PFSK-1 (cell line): ENCODE measurements around the gene PTN.

Experiments used
- FOXP2 ChIP-seq: optimal IDR thresholded peaks from 2 replicates; pipeline ENCODE3; 2011; ENCODE audit warnings: borderline replicate concordance, control low read depth, inconsistent platforms; ENCODE audit not compliant: insufficient read depth; ENCODE audit errors: extremely low read length, extremely low read depth
- POLR2AphosphoS5 ChIP-seq: IDR thresholded peaks from 2 replicates; pipeline ENCODE4 v1.6.1; 2012; ENCODE audit warnings: low read depth, mild to moderate bottlenecking, control low read depth, low read length, moderate library complexity
- SIN3A ChIP-seq: IDR thresholded peaks from 2 replicates; pipeline ENCODE4 v1.6.1; 2012; ENCODE audit warnings: mild to moderate bottlenecking, low read length, moderate library complexity, borderline replicate concordance; ENCODE audit not compliant: insufficient read depth
- TAF1 ChIP-seq: IDR thresholded peaks from 2 replicates; pipeline ENCODE4 v1.6.1; 2012; ENCODE audit warnings: low read length, control low read depth, borderline replicate concordance; ENCODE audit not compliant: insufficient read depth
- TF ChIP-seq, protein P1 (sequence below), 2 experiments: IDR thresholded peaks; 2 replicates each; pipeline versions ENCODE4 v1.6.1 to v1.8.0; 2011 to 2012; ENCODE audit warnings: low read depth in 2 of 2, low read length in 2 of 2, control low read depth in 1 of 2, inconsistent platforms in 1 of 2, mild to moderate bottlenecking in 1 of 2, moderate library complexity in 1 of 2; ENCODE audit not compliant: insufficient read depth in 1 of 2

Gene PTN

DNA sequence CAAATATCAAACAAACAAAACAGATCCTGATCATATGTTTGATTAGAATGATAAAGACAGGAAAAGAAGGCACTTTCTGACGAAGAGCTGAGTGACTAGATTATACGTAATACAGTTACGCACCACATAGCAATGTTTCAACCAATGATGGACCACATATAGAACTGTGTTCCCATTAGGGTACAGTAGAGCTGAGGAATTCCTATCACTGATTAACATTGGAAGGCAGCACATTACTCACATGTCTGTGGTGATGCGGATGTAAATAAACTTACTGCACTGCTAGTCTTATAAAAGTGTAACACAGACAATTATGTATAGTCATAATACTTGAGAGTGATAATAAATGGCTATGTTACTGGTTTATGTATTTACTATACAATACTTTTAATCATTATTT, 98.3 kb downstream of the PTN start:
- TF ChIP-seq SIN3A = no peak
- TF ChIP-seq, protein P1, sequence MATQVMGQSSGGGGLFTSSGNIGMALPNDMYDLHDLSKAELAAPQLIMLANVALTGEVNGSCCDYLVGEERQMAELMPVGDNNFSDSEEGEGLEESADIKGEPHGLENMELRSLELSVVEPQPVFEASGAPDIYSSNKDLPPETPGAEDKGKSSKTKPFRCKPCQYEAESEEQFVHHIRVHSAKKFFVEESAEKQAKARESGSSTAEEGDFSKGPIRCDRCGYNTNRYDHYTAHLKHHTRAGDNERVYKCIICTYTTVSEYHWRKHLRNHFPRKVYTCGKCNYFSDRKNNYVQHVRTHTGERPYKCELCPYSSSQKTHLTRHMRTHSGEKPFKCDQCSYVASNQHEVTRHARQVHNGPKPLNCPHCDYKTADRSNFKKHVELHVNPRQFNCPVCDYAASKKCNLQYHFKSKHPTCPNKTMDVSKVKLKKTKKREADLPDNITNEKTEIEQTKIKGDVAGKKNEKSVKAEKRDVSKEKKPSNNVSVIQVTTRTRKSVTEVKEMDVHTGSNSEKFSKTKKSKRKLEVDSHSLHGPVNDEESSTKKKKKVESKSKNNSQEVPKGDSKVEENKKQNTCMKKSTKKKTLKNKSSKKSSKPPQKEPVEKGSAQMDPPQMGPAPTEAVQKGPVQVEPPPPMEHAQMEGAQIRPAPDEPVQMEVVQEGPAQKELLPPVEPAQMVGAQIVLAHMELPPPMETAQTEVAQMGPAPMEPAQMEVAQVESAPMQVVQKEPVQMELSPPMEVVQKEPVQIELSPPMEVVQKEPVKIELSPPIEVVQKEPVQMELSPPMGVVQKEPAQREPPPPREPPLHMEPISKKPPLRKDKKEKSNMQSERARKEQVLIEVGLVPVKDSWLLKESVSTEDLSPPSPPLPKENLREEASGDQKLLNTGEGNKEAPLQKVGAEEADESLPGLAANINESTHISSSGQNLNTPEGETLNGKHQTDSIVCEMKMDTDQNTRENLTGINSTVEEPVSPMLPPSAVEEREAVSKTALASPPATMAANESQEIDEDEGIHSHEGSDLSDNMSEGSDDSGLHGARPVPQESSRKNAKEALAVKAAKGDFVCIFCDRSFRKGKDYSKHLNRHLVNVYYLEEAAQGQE (IDR thresholded peaks at IDR 0.05; ENCODE audit: insufficient read depth in 1 of 2, low read depth in 2 of 2, low read length in 2 of 2) = no peak

DNA sequence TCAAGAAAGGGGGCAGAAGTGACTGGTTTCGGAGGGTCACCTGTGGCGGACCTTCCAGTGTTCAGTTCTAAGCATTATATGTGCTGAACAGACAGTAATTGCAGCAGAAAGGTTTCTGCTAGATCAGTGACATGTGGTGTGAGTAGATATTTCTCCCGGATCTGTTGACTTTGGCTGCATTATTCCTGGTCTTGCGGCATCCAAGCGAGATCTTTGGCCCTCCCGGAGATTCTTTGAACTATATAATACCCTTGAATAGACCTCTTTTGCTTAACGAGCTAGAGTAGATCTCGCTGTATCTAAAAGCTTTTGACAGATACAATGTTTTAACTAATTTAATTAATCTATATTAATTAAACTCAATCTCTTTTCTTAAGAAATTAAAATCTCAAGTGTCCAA, 99.8 kb downstream of the PTN start:
- TF ChIP-seq TAF1 (no peak), FOXP2 (no peak), POLR2AphosphoS5 (no peak), SIN3A (no peak)
- TF ChIP-seq, protein P1 (IDR thresholded peaks at IDR 0.05; ENCODE audit: insufficient read depth in 1 of 2, low read depth in 2 of 2, low read length in 2 of 2) = no peak

DNA sequence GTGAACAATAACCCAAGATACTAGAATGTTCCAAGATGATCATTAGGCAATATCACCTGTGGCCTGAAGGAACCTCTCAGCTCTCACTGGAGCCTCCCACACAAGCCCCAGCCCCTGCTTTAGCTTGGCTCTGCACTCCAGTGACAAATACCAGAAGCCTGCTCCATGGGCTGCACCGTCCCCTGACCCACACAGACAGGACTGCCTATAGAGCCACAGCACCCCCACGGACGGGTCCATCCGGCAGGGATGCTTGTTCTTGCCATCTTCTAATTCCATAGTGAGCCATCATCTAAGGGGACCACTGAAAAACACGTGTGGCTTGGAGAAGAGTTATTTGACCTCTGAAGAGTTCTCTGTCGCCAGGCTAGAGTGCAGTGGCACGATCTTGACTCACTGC, 100.9 kb downstream of the PTN start:
- TF ChIP-seq FOXP2 = no peak
- TF ChIP-seq POLR2AphosphoS5 = no peak
- no peak for TF ChIP-seq SIN3A
- TF ChIP-seq TAF1 = no peak
- TF ChIP-seq, protein P1 (IDR thresholded peaks at IDR 0.05; ENCODE audit: insufficient read depth in 1 of 2, low read depth in 2 of 2, low read length in 2 of 2) = no peak

DNA sequence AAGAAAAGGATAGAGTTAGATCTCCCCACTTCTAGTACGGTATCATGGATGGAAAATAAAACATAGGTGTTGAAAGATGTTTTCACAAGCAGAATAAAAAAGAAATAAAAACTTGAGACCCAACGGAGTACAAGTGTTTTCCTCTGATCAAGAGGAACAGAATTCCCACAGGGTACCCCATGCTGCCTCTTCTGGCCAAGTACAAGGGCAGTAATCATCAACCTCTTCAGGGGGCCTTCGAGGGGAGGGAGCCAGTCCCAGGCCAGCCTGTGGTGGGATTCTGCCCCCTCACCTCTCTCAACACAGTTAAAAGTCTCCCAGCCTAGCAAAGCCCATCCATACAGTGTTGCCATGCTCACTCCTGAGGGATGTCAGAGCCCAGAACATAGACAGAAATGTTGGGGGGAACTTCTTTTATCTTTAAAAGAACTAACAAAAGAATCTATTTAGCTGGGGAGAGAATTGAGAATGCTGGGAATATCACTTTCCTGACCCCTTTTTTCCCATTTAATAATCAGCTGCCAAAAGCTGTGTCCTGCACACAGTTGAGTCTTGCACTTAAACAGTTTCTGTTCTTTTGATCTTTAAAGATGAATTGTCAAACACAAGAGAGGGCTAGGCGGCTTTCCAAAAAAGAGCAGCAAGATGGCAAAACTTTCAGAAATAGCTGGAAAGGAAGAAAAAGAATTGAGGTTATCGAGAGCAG, 101.7 kb downstream of the PTN start:
- TF ChIP-seq, protein P1 (IDR thresholded peaks at IDR 0.05; ENCODE audit: insufficient read depth in 1 of 2, low read depth in 2 of 2, low read length in 2 of 2) = no peak
- TF ChIP-seq POLR2AphosphoS5 (no peak), FOXP2 (no peak), SIN3A (no peak), TAF1 (no peak)

DNA sequence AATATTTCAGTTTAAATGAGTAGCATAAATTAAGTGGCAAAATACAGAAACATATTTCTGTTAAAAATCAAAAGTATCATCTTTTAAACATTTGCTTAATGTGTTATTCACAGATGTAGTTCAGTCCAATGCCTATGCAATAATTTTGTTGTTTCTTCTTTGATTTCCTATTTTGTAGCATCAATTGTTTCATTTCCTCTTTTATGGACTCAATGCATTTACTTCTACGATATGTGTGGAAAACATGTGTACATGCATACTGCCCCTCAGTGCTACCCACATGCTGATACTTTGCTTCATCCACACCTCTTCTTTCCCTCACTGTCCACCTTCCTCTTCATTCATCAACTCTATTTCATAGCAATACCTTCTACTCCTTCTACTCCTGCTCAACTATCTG, 108.1 kb downstream of the PTN start:
- no peak for TF ChIP-seq POLR2AphosphoS5
- no peak for TF ChIP-seq SIN3A
- no peak for TF ChIP-seq TAF1
- TF ChIP-seq, protein P1 (IDR thresholded peaks at IDR 0.05; ENCODE audit: insufficient read depth in 1 of 2, low read depth in 2 of 2, low read length in 2 of 2) = no peak
- no peak for TF ChIP-seq FOXP2
